HK-2 (cell line): Measurements from ENCODE around the gene LRRK1.

Experiments used
- DNase-seq: peaks from one replicate; pipeline ENCODE4 v3.0.0-alpha.2; 2018; ENCODE audit not compliant: unreplicated experiment

LRRK1 gene

DNA sequence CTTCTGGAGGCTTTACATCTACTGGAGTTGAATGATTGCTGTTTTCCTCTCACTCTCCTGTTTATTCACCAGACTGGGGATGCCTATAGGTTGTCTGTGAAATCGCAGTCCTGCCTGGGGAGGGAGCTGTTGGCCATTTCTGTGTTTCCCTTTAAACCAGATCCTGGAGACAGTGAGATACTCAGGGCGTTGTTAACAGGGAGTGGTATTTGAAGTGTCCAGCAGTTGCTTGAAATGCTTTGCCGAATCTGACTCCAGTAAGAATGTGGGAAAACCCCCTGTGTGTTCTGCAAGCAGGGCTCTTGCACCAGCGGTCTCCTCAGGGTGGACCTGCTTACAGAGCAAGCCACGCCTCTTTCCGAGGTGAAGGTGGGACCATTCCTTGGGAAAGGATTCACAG, 4.3 kb upstream of the LRRK1 start:
- DNase-seq: no peak

DNA sequence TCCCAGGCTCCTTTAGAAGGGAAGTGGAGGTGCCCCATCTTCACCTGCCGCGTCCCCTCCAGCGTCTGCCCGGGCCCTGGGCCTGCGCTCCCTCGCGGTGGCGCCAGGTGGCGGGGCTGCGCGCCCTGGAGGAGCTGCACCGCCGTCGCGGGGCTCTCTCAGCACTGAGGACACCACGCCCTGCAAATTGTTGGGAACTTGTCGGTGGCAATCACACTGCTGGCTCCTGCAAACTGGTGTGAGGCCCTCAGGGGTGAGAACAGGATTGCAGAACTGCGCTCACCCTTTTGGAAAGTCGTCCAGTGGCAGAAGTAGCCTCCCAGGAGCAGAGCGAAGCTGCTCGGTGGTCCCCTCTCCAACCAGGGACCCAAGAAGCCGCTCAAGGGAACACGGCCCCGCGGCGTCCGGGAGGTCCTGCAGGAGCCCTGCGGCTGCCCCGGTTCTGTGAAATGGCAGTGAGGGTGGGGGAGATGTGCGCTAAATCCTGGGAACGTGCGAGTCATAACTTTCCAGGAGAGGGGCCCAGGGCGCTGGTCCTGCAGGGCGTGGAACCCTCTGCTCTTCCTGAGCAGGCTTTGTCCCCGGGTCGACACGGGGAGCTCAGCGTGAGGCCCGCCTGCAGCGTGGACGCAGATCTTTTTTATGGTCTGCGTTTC, 995 bp upstream of the LRRK1 start:
- peak; percentile 76 for DNase-seq

DNA sequence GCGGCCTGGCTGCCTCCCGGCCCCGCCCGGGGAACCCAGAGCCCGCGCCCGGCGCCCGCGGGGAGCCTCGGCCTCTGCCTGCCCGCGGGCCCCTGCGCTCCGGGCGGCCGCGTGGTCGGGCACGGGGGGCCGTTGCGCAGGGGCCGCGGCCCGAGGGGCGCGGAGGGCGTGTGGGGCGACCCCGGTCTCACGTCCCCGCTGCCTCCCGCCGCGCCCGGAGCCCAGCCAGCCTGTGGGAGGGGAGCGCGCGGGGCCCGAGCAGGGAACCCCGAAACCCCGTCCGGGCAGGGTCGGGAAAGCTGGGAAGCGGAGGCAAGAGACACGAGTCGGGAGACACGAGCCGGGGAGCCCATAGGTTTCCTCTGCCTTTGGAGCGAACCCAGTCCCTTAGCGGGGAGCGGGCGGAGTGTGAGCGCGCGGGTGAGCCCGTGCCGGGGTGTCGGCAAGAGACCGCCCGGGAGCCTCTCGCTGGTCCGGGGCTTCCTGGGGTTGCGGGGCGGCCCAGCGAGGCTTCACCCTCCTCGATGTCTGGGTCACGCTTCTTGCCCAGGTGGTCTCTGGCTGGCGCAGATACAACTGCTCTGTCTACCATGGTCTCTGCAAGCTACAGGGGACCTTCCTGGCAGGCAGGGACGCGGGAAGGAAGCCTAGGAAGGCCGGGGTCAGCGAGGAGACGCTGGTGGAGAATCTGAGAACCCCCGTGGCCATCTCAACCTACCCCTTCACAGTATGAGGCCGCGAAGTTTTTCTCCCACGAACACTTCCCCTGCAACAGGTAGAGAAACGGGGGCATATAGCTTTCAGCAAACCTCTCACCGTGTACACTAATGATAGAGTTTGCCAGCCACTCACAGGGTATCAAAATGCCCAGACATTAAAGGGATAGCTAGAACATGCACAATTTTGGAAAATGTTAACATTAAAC, 586 bp downstream of the LRRK1 start:
- DNase-seq: peak; percentile 45

DNA sequence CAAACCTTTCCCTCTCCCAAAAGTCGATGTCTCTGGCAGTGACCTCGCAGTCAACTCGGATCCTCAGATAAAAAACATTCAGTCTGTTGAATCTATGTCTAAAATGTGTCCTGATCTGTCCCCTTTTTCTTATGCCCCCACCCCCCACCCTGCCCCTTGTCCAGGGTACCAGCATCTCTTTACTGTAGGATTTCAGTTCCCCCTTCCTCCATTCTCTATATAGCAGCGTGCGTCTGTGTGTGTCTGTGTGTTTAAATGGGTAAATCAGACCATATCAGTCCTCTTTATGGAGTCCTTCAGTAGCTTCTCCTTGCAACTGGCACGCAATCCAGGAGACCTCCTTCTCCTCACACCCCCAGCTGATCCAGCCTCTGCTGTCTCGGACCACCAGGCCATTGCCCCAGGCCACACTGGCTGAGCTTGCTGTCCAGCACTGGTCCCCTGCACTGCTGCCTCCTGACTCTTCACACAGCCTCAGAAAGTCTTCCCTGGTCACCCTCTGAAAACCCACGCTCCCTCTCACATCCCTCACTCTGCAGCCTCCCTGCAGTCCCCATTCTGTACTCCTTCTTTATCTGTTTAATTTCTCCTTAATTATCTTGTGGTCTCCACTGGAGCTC, 1.5 kb downstream of the LRRK1 start:
- no peak for DNase-seq

DNA sequence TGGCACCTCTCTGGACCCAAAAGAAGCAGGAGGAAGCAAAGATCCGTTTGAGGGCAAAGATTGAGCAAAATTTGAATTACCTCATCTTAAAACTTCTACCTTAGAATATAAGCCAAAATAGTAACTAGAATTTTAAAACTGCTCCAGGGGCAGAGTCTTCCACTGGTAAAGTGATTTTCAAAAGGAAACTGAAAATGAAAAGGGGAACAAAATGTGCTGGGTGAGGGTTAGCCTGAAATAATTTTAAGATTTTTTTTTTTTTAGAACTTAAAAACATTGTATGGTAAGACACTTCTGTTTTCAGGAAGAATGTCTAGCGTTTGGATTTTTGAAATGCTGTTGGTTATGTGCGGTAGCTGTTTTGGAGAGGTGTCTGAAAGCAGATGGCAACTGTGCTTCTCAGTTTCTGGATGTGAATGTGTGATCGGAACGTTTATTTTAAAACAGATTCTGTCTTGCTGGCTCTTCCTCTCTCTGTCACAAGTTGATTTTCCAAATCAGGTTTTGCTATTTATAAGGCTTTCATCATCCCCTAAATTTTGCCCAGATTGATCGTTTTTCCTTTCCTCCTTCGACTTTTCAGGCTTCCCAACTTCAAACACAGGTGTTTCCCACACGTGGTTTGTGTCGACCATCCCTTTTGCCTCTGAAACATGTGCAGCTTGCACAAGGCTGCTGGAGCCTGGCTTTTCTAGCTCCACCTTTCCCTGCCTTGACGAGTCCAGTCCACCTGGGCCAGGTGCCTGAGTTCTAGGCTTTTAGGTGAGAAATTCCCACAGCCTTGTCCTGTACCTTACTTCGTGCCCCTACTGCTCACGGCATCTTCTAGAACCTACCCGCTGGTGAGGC, 3.3 kb downstream of the LRRK1 start:
- DNase-seq: no peak

DNA sequence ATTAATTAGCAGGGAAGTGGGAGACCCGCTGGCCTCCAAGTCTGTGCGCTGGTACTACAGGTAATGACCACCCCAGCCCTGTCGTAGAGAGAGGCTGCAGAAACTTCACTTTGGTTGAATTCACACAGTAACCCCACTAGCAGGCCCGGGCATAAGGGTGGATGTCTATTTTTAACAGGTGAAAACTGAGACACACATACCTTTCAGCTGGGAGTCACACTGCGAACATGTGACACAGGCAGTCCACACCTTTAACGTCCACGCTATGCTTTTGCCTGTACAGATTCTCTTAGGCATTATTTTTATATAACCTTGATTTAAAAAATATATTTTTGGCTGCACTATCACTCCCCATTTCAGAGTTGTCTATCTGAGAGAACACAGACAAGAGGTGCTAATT, 3.9 kb downstream of the LRRK1 start:
- no peak for DNase-seq

DNA sequence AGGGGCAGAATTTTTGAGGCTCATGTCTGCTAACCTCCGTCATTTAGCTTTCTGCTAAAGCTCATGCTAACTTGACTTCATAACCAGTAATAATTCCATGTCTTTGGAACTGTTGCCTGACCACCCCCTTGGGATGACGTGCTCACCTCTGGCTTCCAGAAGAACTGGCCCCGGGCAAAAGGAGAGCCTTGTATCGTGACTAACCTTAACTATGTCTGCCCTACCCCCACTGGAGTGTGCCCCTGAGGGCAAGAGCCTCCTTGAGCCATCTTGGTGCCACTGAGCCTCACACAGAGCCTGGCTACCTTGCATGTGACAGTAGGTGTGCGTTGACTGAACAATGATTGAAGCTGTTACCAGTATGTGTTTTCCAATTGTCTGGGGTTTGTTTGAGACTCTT, 4.7 kb downstream of the LRRK1 start:
- DNase-seq: no peak

DNA sequence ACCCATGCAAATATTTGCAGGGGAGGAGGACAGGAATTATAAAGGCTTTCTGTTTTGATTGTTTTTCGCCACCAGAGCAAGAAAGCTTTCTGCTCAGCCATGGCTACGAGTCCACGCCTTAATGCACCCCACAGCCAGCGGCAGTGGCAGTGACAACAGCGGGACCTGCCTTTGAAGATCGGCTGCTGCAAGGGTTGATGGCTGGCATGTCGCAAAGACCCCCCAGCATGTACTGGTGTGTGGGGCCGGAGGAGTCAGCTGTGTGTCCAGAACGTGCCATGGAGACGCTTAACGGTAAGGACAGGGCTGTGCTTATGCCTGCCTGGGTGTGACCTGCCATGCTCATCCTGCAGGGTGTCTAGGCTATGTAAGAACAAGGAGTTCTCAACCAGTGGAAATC, 5.3 kb downstream of the LRRK1 start:
- no peak for DNase-seq

DNA sequence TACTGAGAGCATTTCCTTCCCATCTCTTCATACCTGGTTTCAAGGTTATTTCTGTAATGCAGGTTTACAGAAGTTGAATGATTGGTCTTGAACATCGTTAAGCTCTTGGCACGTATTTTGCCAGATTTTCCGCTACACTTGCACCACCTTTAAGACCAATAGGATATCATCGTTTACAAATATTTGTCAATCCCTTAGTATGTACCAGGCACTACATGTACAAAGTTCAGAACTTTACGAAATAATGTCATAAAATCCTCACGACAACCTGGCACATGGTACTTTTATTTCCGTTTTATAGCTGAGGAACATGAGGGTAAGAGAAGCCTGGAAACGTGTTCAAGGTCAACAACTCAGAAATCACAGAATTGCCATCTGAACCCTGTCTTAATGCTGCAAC, 6.3 kb downstream of the LRRK1 start:
- DNase-seq: no peak

DNA sequence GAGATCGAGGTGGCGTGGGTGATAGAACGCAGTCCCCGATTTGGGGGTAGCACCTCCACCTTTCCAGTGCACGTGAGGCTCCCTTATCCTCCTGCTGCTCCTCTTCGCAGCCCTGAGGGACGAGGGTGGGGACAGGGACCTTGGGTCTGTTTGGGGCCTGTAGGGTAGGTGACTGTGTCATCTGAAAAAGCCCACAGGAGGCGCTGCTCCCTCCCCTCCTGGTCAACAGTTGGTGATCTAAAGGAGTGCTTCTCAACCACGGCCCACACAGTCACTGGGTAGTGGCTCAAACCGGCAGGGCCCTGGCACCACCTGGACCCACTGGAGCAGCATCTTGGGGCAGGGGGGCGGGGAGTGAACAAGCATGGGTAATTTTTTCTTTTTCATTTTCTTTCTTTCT, 7.1 kb downstream of the LRRK1 start:
- DNase-seq: no peak

DNA sequence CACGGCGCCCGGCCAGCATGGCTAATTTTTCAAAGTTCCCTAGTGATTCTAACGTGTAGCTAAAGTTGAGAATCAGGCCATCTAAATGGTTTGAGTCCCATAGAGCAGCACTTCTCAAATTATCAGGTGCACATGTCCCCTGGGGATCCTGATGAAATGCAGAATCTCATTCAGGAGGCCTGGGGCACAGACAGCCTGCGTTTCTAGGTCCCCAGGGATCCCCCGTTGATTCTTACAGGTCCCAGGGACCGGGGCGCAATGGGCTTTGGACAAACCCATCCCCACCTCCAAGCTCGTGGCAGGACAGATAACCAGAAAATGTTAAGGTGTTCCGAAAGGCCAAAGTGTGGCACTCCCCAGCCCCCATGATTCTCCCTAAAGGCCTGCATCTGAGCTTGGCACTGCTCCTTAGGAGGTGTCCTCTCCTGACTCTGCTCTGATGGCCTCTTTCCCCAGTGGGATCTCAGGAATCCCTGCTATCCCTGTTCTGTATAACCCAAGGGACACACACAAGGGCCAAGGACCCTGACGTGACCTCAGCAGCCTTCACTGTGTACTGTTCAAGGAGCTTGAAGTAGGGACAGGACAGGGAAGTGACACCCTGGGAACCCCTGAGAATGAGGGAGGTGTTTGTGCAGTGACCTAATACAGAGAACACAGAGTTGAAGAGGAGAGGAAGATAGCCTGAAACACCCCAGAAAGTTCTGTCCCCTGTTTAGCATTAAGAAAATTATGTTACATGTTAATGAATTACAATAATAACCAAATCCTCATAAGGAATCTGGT, 8.0 kb downstream of the LRRK1 start:
- no peak for DNase-seq

DNA sequence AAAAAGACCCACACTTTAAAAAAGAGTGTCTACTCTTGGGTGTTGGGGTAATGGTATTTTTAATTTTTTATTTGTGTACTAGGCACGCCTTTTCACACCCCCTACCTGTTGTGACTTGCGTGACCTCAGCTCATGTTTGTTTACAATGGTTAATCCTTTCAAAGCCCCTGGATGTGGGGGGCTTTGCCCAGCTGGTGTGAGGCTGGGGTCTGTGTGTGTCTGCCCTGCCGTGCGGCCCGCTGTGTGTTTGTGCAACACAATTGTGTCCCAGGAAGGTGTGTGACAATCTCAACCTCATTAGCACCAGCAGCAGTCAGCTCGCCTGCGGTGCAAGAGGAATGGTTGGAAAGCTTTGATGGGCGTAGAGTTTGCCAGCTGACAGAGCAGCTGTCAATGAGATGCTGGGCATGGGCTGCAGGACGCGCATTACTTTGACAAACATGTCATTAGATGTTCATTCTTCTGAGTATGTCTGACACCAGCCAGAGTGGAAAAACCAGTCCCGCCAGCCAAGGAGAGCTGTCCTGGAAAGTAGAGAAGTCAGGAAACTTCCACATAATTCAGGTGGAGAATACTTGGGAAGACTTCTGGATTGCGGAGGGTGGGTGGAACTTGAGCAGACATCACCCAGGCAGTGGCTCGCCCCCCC, 9.6 kb downstream of the LRRK1 start:
- DNase-seq: no peak

DNA sequence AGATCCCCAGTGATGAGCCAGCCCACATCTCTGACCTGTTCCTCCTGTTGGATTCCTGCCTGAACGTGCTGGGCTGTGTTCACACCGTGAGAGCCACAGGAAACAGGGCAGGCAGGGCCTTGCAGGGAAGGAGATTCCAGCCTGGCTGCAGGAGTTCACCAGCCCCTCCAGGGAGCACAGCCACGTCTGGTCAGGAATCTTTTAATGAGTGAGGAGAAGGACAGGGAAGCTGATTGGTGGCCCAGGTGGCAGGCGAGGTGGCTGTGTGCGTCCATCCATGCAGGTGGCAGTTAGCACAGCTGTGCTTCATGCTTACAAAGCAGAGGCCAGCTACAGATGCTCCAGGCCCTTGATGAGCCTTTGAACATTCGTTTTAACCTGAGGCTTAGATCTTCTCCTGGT, 10.5 kb downstream of the LRRK1 start:
- peak; percentile 37 for DNase-seq

DNA sequence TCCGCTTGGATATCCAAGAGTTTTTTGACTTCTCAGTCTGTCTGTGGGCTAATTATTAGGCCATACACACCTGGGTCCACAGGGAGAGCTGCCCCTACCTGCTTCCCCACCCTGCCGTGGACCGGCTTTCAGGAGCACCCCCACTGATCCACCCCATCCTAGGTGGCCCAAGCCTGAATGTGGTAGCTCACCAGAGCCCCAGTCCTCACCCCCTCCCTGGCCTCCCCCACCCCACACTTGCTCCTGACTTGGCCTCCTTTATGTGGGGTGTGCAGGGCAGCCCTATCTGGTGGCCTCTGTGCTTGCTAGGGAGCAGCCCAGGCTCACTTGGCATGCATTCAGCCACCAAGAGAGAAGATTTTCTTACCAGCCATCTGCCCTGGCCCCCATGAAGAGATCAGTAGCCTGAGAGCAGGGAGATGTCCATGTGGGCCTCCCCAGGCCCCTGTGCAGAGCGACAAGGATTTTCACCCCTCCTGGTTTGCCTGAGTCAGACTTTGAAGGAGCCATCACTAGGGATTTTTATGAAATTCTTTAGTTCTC, 11.2 kb downstream of the LRRK1 start:
- no peak for DNase-seq

DNA sequence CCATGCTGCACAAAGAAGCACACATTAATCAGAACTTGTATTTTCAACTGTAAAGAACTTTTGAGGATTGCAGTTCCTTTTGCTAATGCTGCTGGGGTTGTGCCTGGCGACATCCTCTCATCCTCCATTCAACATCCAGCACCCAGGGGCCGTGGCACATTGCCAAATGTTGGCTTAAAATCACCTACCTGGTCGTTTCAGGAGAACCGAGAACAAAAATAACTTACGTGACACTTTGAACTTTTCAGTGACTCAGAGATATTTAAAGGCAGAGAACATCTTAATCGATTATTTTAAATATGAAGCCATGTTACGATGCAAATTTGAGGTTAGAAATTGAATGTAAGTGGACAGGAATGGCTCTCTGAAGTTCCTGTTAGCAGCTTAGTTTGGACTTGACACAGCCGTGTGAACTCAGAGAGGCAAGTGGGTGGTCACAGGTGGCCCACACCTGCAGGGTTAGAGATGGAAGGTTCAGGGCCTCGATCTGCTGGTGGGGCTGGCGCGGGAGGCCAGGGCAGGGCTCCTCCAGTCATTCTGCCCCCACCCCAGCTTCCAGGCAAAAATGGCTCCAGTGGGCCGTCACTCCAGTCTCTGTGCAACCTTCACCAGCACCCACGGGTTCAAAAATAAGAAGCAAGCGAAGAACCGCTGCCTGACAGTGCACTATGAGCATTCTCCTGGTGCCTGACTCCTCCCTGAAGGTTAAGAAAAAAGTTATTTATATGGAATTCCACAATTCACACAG, 12.2 kb downstream of the LRRK1 start:
- no peak for DNase-seq

DNA sequence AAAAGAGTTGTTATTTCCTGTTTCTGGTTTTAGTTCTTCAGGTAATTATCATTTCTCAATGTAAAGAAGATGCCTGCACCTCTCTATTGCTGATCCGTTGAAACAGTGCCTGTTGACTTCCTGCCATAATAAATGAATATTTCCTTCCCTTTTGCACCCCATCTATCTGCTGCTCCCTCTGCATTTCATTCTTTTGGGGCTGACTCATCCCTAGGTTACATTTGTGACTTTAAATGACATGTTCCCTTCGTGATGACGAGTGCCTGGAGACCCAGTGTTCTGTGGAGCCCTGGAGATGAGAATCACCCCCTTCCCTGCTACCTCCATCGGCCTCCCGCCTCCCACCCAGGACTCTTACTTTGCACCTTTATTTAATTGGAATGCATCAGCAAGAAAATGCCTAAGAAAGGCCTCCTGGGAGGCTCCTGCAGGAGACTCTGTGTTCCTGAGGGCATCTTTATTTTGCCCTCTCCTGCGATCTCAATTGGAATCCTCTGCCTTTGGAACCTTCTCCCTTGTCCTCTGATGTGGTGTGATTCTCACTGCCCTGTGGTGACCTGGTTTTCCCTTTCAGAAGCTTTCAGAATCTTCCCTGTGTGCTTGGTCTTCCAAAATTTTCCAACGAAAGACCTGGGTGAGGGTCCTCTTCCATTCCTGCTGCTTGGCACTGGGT, 13.7 kb downstream of the LRRK1 start:
- DNase-seq: no peak

DNA sequence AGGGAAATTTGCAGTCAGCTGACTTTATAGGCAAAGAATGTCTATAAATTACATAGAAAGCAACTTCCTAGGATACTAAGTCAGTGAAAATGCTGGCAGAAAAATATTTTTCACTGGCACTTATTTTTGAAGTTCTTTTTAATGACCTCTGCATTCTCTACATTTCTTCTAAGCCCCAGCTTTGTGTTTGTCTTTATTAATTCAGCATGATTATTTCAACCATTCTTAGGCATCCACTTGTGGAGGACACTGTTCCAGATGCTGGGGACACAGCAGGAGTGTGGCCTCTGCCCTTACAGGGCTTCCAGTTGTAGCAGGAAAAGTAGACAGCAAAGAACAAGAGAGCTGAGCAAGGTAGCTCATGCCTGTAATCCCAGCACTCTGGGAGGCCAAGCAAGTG, 15.0 kb downstream of the LRRK1 start:
- no peak for DNase-seq

DNA sequence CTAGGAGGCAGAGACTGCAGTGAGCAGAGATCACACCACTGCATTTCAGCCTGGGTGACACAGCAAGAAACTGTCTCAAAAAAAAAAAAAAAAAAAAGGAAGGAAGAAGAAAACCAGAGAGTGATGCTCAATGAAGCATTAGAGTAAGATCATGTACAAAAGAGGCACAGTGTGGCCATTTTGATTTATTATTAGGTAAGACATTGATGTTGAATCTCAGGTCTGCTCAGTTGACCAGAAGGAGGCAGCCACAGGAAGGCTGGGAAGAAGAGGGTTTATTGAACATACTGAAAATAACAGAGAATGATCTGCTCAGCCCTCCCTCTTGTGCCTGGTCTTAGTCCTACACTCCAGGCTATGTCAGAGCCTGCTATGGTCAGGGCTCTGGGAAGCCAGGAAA, 15.6 kb downstream of the LRRK1 start:
- no peak for DNase-seq

DNA sequence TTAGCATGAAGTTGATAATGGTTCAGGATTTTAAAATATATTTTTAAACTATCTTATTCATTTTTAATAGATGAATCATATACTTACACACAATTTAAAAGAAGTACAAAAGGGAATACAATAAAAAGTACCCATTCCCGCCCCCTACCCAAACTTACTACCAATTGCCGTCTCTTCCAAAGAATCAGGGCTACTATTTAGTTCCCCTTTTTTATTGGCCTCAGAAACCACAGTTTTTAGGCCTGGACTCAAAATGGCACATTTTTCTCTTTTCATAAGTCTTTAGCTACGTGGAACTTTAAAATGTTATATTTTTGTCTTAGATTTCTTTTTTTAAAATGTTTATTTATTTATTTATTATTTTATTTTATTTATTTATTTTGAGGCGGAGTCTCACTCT, 18.0 kb downstream of the LRRK1 start:
- no peak for DNase-seq
